Neural progenitor cell (in vitro differentiated cells): Measurements from ENCODE around the gene PRRC2A. TPM values are rescaled to one million over a fixed set of nuclear protein-coding genes. Genes with fewer than 3 reads are reported as not detected.
"Not testable (repeated sequence)": the region's sequence is repeated elsewhere in the genome, so short reads cannot be mapped to it uniquely, and the experiment has no call there.

Source experiments
- DNase-seq: peaks from one replicate; pipeline ENCODE4 v3.0.0-alpha.2; 2016; ENCODE audit warnings: low spot score
- H2AFZ ChIP-seq: fragments of 200-600 bp; sonication (generic); replicated peaks from 2 replicates; pipeline ENCODE4 v1.6.1; 2016; ENCODE audit warnings: antibody characterized with exemption
- H3F3A ChIP-seq: fragments of 200-600 bp; sonication (generic); 2 replicates; pipeline ENCODE4 v1.6.1; 2016; ENCODE audit warnings: antibody characterized with exemption, low read depth
- H3K27ac ChIP-seq: fragments of 200-600 bp; sonication (generic); 2 replicates; pipeline ENCODE4 v1.5.1; 2016; ENCODE audit warnings: mild to moderate bottlenecking
- H3K27me3 ChIP-seq: fragments of 200-600 bp; sonication (generic); 2 replicates; pipeline ENCODE4 v1.6.1; 2016; ENCODE audit warnings: mild to moderate bottlenecking, moderate library complexity
- H3K36me3 ChIP-seq: fragments of 200-600 bp; sonication (generic); 2 replicates; pipeline ENCODE4 v1.5.1; 2016
- H3K4me1 ChIP-seq: fragments of 200-600 bp; sonication (generic); 2 replicates; pipeline ENCODE4 v1.6.1; 2016; ENCODE audit warnings: mixed run types
- H3K4me2 ChIP-seq: fragments of 200-600 bp; sonication (generic); 2 replicates; pipeline ENCODE4 v1.6.1; 2016
- H3K4me3 ChIP-seq: fragments of 200-600 bp; sonication (generic); 2 replicates; pipeline ENCODE4 v1.5.1; 2016
- H3K79me2 ChIP-seq: fragments of 200-600 bp; sonication (generic); 2 replicates; pipeline ENCODE4 v1.6.1; 2016; ENCODE audit warnings: low read depth
- H3K9ac ChIP-seq: fragments of 200-600 bp; sonication (generic); 2 replicates; pipeline ENCODE4 v1.6.1; 2016
- H3K9me3 ChIP-seq: fragments of 200-600 bp; sonication (generic); 2 replicates; pipeline ENCODE4 v1.5.1; 2016; ENCODE audit warnings: low read depth
- H4K20me1 ChIP-seq: fragments of 200-600 bp; sonication (generic); 2 replicates; pipeline ENCODE4 v1.6.1; 2016; ENCODE audit warnings: low read depth
- H3K27ac Mint-ChIP-seq: 3 replicates; pipeline ENCODE4 v1.8.0; 2021; ENCODE audit warnings: mixed read lengths
- H3K27me3 Mint-ChIP-seq: 2 replicates; pipeline ENCODE4 v1.8.0; 2022; ENCODE audit warnings: low read depth, mild to moderate bottlenecking, inconsistent platforms, moderate library complexity, mixed read lengths; ENCODE audit not compliant: insufficient read depth
- H3K36me3 Mint-ChIP-seq: 3 replicates; pipeline ENCODE4 v1.8.0; 2021; ENCODE audit warnings: mixed read lengths
- H3K4me1 Mint-ChIP-seq: 3 replicates; pipeline ENCODE4 v1.8.0; 2021; ENCODE audit warnings: mixed read lengths
- H3K4me3 Mint-ChIP-seq: 3 replicates; pipeline ENCODE4 v1.8.0; 2021; ENCODE audit warnings: mild to moderate bottlenecking, moderate library complexity, mixed read lengths
- H3K9me3 Mint-ChIP-seq: 3 replicates; pipeline ENCODE4 v1.8.0; 2020; ENCODE audit warnings: mixed read lengths
- CTCF ChIP-seq: fragments of 200-600 bp; sonication (generic); IDR thresholded peaks from 2 replicates; pipeline ENCODE4 v1.5.1; 2017; ENCODE audit warnings: antibody characterized with exemption, mild to moderate bottlenecking
- EZH2 ChIP-seq: fragments of 200-600 bp; sonication (generic); IDR thresholded peaks from 2 replicates; pipeline ENCODE4 v1.6.1; 2017; ENCODE audit warnings: antibody characterized with exemption, mild to moderate bottlenecking, moderate library complexity
- EZH2phosphoT487 ChIP-seq: fragments of 200-600 bp; sonication (generic); IDR thresholded peaks from 2 replicates; pipeline ENCODE4 v1.6.1; 2017; ENCODE audit warnings: antibody characterized with exemption
- total RNA-seq: library from RNA; depleted of rRNA; stranded (reverse); fragments of >200 nt; gene quantifications from 2 replicates; pipeline ENCODE4 v1.2.3, GENCODE V29; 2015; ENCODE audit warnings: low replicate concordance

PRRC2A gene
- total RNA-seq, 1 donor from 2014 or later: 55.5 TPM

GRCh38 chr6:31587791-31588777 lies 32.4 kb upstream of the PRRC2A start:
- TF ChIP-seq CTCF (no peak), EZH2 (no peak), EZH2phosphoT487 (no peak)
- H3K4me3 Mint-ChIP-seq: no peak overlapping the region
- no peaks in the 10 kb centered on the region for H3K27me3 ChIP-seq
- no peak overlapping the region for H3K9ac ChIP-seq
- no peaks in the 10 kb centered on the region for H3K9me3 ChIP-seq
- no peaks in the 10 kb centered on the region for H3K9me3 Mint-ChIP-seq
- H3K27ac Mint-ChIP-seq: peak overlapping the region; percentile 10
- H3K4me3 ChIP-seq: no peak overlapping the region
- peaks cover 6% of the 10 kb centered on the region for H3K27me3 Mint-ChIP-seq
- H3K4me2 ChIP-seq: no peak overlapping the region
- H3K4me1 Mint-ChIP-seq: peaks cover 5% of the 10 kb centered on the region
- H3K36me3 Mint-ChIP-seq: no peaks in the 10 kb centered on the region
- H2AFZ ChIP-seq: peak overlapping the region; percentile 17
- H3K79me2 ChIP-seq: no peaks in the 10 kb centered on the region
- H4K20me1 ChIP-seq: no peaks in the 10 kb centered on the region
- H3F3A ChIP-seq: no peaks in the 10 kb centered on the region
- H3K4me1 ChIP-seq: no peaks in the 10 kb centered on the region
- no peak overlapping the region for H3K27ac ChIP-seq
- DNase-seq: no peak
- no peaks in the 10 kb centered on the region for H3K36me3 ChIP-seq

GRCh38 chr6:31588871-31589650 lies 31.5 kb upstream of the PRRC2A start:
- Histone ChIP-seq H3K36me3 (no peaks in the 10 kb centered on the region), H2AFZ (no peak overlapping the region), H3K4me2 (no peak overlapping the region), H3K4me3 (no peak overlapping the region), H3K9ac (no peak overlapping the region), H4K20me1 (no peaks in the 10 kb centered on the region), H3K4me1 (no peaks in the 10 kb centered on the region), H3K79me2 (no peaks in the 10 kb centered on the region), H3K27ac (no peak overlapping the region), H3K27me3 (no peaks in the 10 kb centered on the region), H3F3A (no peaks in the 10 kb centered on the region), H3K9me3 (no peaks in the 10 kb centered on the region)
- no peak for DNase-seq
- H3K27ac Mint-ChIP-seq: no peak overlapping the region
- H3K9me3 Mint-ChIP-seq: no peaks in the 10 kb centered on the region
- peak overlapping the region; percentile 53 for H3K4me3 Mint-ChIP-seq
- TF ChIP-seq CTCF (no peak), EZH2phosphoT487 (no peak), EZH2 (no peak)
- peaks cover 5% of the 10 kb centered on the region for H3K4me1 Mint-ChIP-seq
- no peaks in the 10 kb centered on the region for H3K36me3 Mint-ChIP-seq
- peaks cover 6% of the 10 kb centered on the region for H3K27me3 Mint-ChIP-seq

GRCh38 chr6:31590691-31591090 lies 29.8 kb upstream of the PRRC2A start:
- not testable (repeated sequence) for H2AFZ ChIP-seq, H3K27ac ChIP-seq, H3K4me1 ChIP-seq, H3K27me3 ChIP-seq, H3K36me3 Mint-ChIP-seq, H3K9me3 Mint-ChIP-seq, H3K4me2 ChIP-seq, H3K79me2 ChIP-seq, H3K9ac ChIP-seq, H3K9me3 ChIP-seq, H3K27ac Mint-ChIP-seq, H3K27me3 Mint-ChIP-seq, H4K20me1 ChIP-seq, H3K4me3 ChIP-seq, DNase-seq, H3K4me1 Mint-ChIP-seq, H3K4me3 Mint-ChIP-seq, H3F3A ChIP-seq, H3K36me3 ChIP-seq
